ENCODE data around the gene PLA2G12B. TPM values are rescaled to one million over a fixed set of nuclear protein-coding genes. Genes with fewer than 3 reads are reported as not detected.

PLA2G12B gene
- not detected for total RNA-seq
- polyA plus RNA-seq (2013, experiment 1 of 2) = not detected
- polyA plus RNA-seq (2013, experiment 2 of 2) = not detected
- 0 to 0.16 (median 0) reads per million in 172 experiments for total RNA-seq

DNA sequence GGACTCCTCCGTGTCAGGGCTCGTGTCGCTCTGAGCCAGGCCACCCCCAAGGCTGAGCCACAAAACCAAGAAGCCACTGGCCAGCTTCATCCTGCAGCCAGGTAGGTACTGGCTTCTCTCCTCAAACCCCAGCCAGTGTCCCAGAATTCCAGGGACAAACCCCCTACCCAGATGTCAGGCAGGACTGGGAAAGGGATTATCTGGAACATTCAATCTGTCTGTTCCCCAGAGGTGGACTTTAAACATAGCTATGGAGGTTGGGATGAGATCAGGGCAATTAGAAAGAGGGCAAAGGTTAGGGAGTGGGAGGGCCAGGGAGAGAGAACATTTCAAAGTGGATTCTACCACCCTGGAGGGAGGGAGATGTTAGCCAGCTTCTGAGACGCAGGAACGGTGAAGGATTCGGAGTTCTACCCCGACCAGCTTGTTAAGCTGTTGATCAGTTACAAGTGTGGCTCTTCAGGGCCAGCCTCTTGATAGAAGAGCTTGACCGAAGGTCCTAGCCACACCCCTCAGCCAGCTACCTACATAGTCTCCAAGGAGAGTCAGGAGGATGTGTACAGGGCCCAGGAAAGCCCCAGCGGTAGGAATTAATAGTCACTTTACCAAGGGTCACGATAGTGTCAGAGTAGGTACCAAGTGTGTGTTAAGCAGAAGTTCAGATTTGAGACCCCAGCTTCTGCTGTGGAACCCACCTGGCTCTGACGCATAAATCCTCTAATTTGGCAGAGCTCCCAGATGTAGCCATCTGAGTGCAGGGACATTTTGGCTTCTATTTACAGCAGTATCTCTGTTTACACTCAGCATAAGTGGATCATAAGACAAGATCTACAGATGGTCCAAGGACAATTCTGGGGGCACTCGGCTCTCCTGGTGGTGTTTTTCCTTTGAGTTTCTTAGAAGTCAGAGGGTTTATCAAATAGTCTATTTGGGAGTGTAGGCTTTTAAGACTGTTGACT, at the start of gene PLA2G12B:
PLA2G12B (minus strand) TSS at position 211 of the 959 bp plus-strand sequence; CDS start at position 90, 121 bp downstream.
- Histone ChIP-seq H3K4me1 (ENCODE audit: insufficient read depth, low read length) (no peaks in the 10 kb centered on the region), H3K9me3 (ENCODE audit: control insufficient read depth in 1 of 2, insufficient read depth in 1 of 2, low read length in 2 of 2) (no peaks in the 10 kb centered on the region), H3K4me3 (ENCODE audit: low read length) (no peak within 1 kb of the TSS), H3K27me3 (ENCODE audit: control insufficient read depth in 1 of 2, insufficient read depth in 2 of 2, low read length in 2 of 2) (peaks cover 0 to 2% of the 10 kb centered on the region in 2 experiments), H3K36me3 (ENCODE audit: insufficient read depth, low read length) (no peaks in the 10 kb centered on the region), H3K27ac (ENCODE audit: low read depth in 1 of 2, low read length in 2 of 2) (no peak within 1 kb of the TSS)
- DNase-seq (no peak), ATAC-seq (ENCODE audit: poor library complexity) (no peak)
- ChIA-PET POLR2A (interaction anchor here (0.6 to 0.7 kb wide), 2 partner anchors 258 to 1435 kb away, joined by 3 read pairs; no protein-coding TSS in a partner anchor), CTCF (no interaction called here)
- Mint-ChIP-seq H3K4me1 (ENCODE audit: low read depth) (no peaks in the 10 kb centered on the region), H3K4me3 (no peak within 1 kb of the TSS), H3K27ac (no peak within 1 kb of the TSS), H3K9me3 (no peaks in the 10 kb centered on the region), H3K36me3 (ENCODE audit: low read depth) (no peaks in the 10 kb centered on the region), H3K27me3 (peaks cover 21% of the 10 kb centered on the region)
- intact Hi-C loops (cut with DNase I, micrococcal nuclease) = loop anchor here in 1 of 2 experiments (5.0 kb wide), 1 partner anchor 918 kb away; no protein-coding TSS in a partner anchor
- no peak for TF ChIP-seq CTCF (IDR thresholded peaks at IDR 0.05)

- Histone ChIP-seq H3K27me3 (ENCODE audit: control insufficient read depth in 1 of 2, insufficient read depth in 2 of 2, low read length in 2 of 2) (no peaks in the 10 kb centered on the region), H3K4me1 (ENCODE audit: insufficient read depth, low read length) (no peaks in the 10 kb centered on the region), H3K27ac (ENCODE audit: low read depth in 1 of 2, low read length in 2 of 2) (no peak overlapping the region), H3K4me3 (ENCODE audit: low read length) (no peak overlapping the region), H3K36me3 (ENCODE audit: insufficient read depth, low read length) (peaks cover 23% of the 10 kb centered on the region), H3K9me3 (ENCODE audit: control insufficient read depth in 1 of 2, insufficient read depth in 1 of 2, low read length in 2 of 2) (no peaks in the 10 kb centered on the region)
- no peak for DNase-seq
- no peak for TF ChIP-seq CTCF (IDR thresholded peaks at IDR 0.05)
- H3K27me3 Mint-ChIP-seq = no peaks in the 10 kb centered on the region
- H3K27ac Mint-ChIP-seq = no peak overlapping the region
- ChIA-PET POLR2A (no interaction called here), CTCF (no interaction called here)
- ATAC-seq (ENCODE audit: poor library complexity) = no peak
- peaks cover 75% of the 10 kb centered on the region for H3K36me3 Mint-ChIP-seq (ENCODE audit: low read depth)
- H3K9me3 Mint-ChIP-seq = no peaks in the 10 kb centered on the region
- H3K4me3 Mint-ChIP-seq = no peak overlapping the region
- intact Hi-C loops (cut with DNase I, micrococcal nuclease) = no loop called here
- H3K4me1 Mint-ChIP-seq (ENCODE audit: low read depth) = no peaks in the 10 kb centered on the region
Observed at GRCh38 chr10:73003822-73004221, 49.2 kb upstream of the PLA2G12B start.

DNA sequence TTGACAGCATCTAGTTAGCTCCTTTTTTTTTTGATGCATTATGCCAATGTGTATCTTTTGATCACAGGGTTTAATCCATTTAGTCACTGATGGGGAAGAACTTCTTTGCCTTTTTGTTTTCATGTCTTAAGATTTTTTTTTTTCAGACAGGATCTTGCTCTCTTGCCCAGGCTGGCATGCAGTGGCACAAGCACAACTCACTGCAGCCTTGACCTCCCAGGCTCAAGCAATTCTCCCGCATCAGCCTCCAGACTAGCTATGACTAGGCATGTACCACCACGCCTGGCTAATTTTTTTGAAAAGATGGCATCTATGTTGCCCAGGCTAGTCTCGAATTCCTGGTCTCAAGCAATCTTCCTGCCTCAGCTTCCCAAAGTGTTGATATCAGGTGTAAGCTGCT, 46.4 kb upstream of the PLA2G12B start:
- no peak overlapping the region for H3K27ac ChIP-seq (ENCODE audit: low read depth in 1 of 2, low read length in 2 of 2)
- H3K9me3 Mint-ChIP-seq = peaks cover 4% of the 10 kb centered on the region
- no peaks in the 10 kb centered on the region for H3K27me3 ChIP-seq (ENCODE audit: control insufficient read depth in 1 of 2, insufficient read depth in 2 of 2, low read length in 2 of 2)
- no peak overlapping the region for H3K4me3 Mint-ChIP-seq
- peaks cover 11% of the 10 kb centered on the region for H3K36me3 ChIP-seq (ENCODE audit: insufficient read depth, low read length)
- H3K4me1 Mint-ChIP-seq (ENCODE audit: low read depth) = no peaks in the 10 kb centered on the region
- no peak for TF ChIP-seq CTCF (IDR thresholded peaks at IDR 0.05)
- no peaks in the 10 kb centered on the region for H3K4me1 ChIP-seq (ENCODE audit: insufficient read depth, low read length)
- ChIA-PET POLR2A (no interaction called here), CTCF (no interaction called here)
- ATAC-seq (ENCODE audit: poor library complexity) (no peak), DNase-seq (no peak)
- H3K4me3 ChIP-seq (ENCODE audit: low read length) = no peak overlapping the region
- peaks cover 0 to 8% of the 10 kb centered on the region in 2 experiments for H3K9me3 ChIP-seq (ENCODE audit: control insufficient read depth in 1 of 2, insufficient read depth in 1 of 2, low read length in 2 of 2)
- H3K27me3 Mint-ChIP-seq = no peaks in the 10 kb centered on the region
- no peak overlapping the region for H3K27ac Mint-ChIP-seq
- peaks cover 54% of the 10 kb centered on the region for H3K36me3 Mint-ChIP-seq (ENCODE audit: low read depth)
- intact Hi-C loops (cut with DNase I, micrococcal nuclease) = no loop called here

All from CD4-positive, alpha-beta T cell (primary cell).